GM13977 (cell line): Measurements from ENCODE around the gene HYDIN.
"Not testable (repeated sequence)": the region's sequence is repeated elsewhere in the genome, so short reads cannot be mapped to it uniquely, and the experiment has no call there.

Experiments used
- DNase-seq: peaks from one replicate; pipeline ENCODE4 v3.0.0; 2012; ENCODE audit warnings: low spot score
- CTCF ChIP-seq: IDR thresholded peaks from 2 replicates; pipeline ENCODE4 v1.5.1; 2012; ENCODE audit warnings: mild to moderate bottlenecking, control low read depth; ENCODE audit not compliant: insufficient read depth; ENCODE audit errors: extremely low read depth, missing control alignments
- in situ Hi-C: fragments of 300-500 bp; cut with MboI; formaldehyde crosslinking; loops from one replicate; pipeline ENCODE4 v1.12.0; 2022; ENCODE audit warnings: low sequenced_read_pairs, low pct_unique_long_range_greater_than_20kb, mixed read lengths, inconsistent platforms; ENCODE audit not compliant: unreplicated experiment

Gene HYDIN

GRCh38 chr16:71192387-71192786, 38.1 kb downstream of the HYDIN start:
- in situ Hi-C loops, result no loop called here
- DNase-seq, result no peak
- TF ChIP-seq CTCF, result no peak

- in situ Hi-C loops, result no loop called here
- DNase-seq, result no peak
- no peak for TF ChIP-seq CTCF
These were observed 41.4 kb downstream of the HYDIN start for GRCh38 chr16:71188956-71189712.

- no peak for TF ChIP-seq CTCF
- in situ Hi-C loops, result no loop called here
- no peak for DNase-seq
These were observed 45.2 kb downstream of the HYDIN start for GRCh38 chr16:71185347-71185746.

GRCh38 chr16:71179569-71179968, 51.0 kb downstream of the HYDIN start:
- in situ Hi-C loops, result no loop called here
- DNase-seq, result no peak
- TF ChIP-seq CTCF, result no peak

GRCh38 chr16:71172481-71173207, 57.9 kb downstream of the HYDIN start:
- no peak for DNase-seq
- in situ Hi-C loops, result no loop called here

GRCh38 chr16:71161007-71161406, 69.5 kb downstream of the HYDIN start:
- in situ Hi-C loops, DNase-seq: not testable (repeated sequence)

More at GRCh38 chr16:71172481-71173207, 57.9 kb downstream of the HYDIN start:
- TF ChIP-seq CTCF, result no peak

GRCh38 chr16:71157278-71157677, 73.2 kb downstream of the HYDIN start:
- in situ Hi-C loops, DNase-seq: not testable (repeated sequence)

- in situ Hi-C loops, DNase-seq: not testable (repeated sequence)
These were observed 77.2 kb downstream of the HYDIN start for GRCh38 chr16:71153329-71153728.

GRCh38 chr16:71151654-71152053, 78.9 kb downstream of the HYDIN start:
- DNase-seq, in situ Hi-C loops: not testable (repeated sequence)

- in situ Hi-C loops, DNase-seq: not testable (repeated sequence)
These were observed 87.3 kb downstream of the HYDIN start for GRCh38 chr16:71143246-71143645.

GRCh38 chr16:71110565-71110964, 120.0 kb downstream of the HYDIN start:
- DNase-seq, in situ Hi-C loops: not testable (repeated sequence)
